GM23338 (cell line): ENCODE data around the gene VPS37C. TPM values are rescaled to one million over a fixed set of nuclear protein-coding genes. Genes with fewer than 3 reads are reported as not detected.

Experiments
- ATAC-seq: fragments of 200-7000 bp; cut with Tn5 transposase; 3 replicates; pipeline ENCODE4 v1.9.1; 2020
- DNase-seq: peaks from one replicate; pipeline ENCODE4 v3.0.0-alpha.2; 2015; ENCODE audit warnings: low spot score
- H2AFZ ChIP-seq: fragments of 200-600 bp; sonication (generic); 2 replicates; pipeline ENCODE4 v1.8.0; 2016; ENCODE audit warnings: antibody characterized with exemption, mild to moderate bottlenecking, moderate library complexity
- H3F3A ChIP-seq: fragments of 200-600 bp; sonication (generic); replicated peaks from 2 replicates; pipeline ENCODE4 v1.8.0; 2017; ENCODE audit warnings: antibody characterized with exemption, mixed run types, low read depth
- H3K27ac ChIP-seq: fragments of 200-600 bp; sonication (generic); 2 replicates; pipeline ENCODE4 v1.6.1; 2016; ENCODE audit warnings: low read depth
- H3K27me3 ChIP-seq: fragments of 200-600 bp; sonication (generic); 2 replicates; pipeline ENCODE4 v1.8.0; 2016; ENCODE audit warnings: mild to moderate bottlenecking, mixed run types, moderate library complexity; ENCODE audit not compliant: insufficient read depth
- H3K36me3 ChIP-seq: fragments of 200-600 bp; sonication (generic); 2 replicates; pipeline ENCODE4 v1.8.0; 2016; ENCODE audit warnings: mild to moderate bottlenecking; ENCODE audit not compliant: insufficient read depth
- H3K4me1 ChIP-seq: fragments of 200-600 bp; sonication (generic); 2 replicates; pipeline ENCODE4 v1.8.0; 2016; ENCODE audit warnings: mild to moderate bottlenecking, moderate library complexity; ENCODE audit not compliant: insufficient read depth
- H3K4me2 ChIP-seq: fragments of 200-600 bp; sonication (generic); 2 replicates; pipeline ENCODE4 v1.7.1; 2017; ENCODE audit warnings: mixed run types
- H3K4me3 ChIP-seq: fragments of 200-600 bp; sonication (generic); 2 replicates; pipeline ENCODE4 v1.6.1; 2016; ENCODE audit warnings: mixed run types
- H3K79me2 ChIP-seq: fragments of 200-600 bp; sonication (generic); replicated peaks from 2 replicates; pipeline ENCODE4 v1.8.0; 2017; ENCODE audit warnings: mild to moderate bottlenecking; ENCODE audit not compliant: insufficient read depth
- H3K9me2 ChIP-seq: fragments of 200-600 bp; sonication (generic); 2 replicates; pipeline ENCODE4 v1.8.0; 2017; ENCODE audit not compliant: insufficient read depth
- H4K20me1 ChIP-seq: fragments of 200-600 bp; sonication (generic); replicated peaks from 2 replicates; pipeline ENCODE4 v1.8.0; 2017; ENCODE audit warnings: mild to moderate bottlenecking; ENCODE audit not compliant: insufficient read depth
- H3K27ac Mint-ChIP-seq: 2 replicates; pipeline ENCODE4 v1.8.0; 2020; ENCODE audit warnings: inconsistent platforms, mild to moderate bottlenecking, moderate library complexity, mixed read lengths
- H3K27me3 Mint-ChIP-seq: 3 replicates; pipeline ENCODE4 v1.8.0; 2022; ENCODE audit warnings: low read depth, mild to moderate bottlenecking, moderate library complexity, mixed read lengths, inconsistent platforms; ENCODE audit not compliant: insufficient read depth, poor library complexity
- H3K36me3 Mint-ChIP-seq: 3 replicates; pipeline ENCODE4 v1.8.0; 2021; ENCODE audit warnings: low read depth, mild to moderate bottlenecking, inconsistent platforms, moderate library complexity, mixed read lengths
- H3K4me1 Mint-ChIP-seq: 3 replicates; pipeline ENCODE4 v1.8.0; 2020; ENCODE audit warnings: mild to moderate bottlenecking, inconsistent platforms, mixed read lengths
- H3K4me3 Mint-ChIP-seq: 3 replicates; pipeline ENCODE4 v1.8.0; 2021; ENCODE audit warnings: moderate library complexity, mild to moderate bottlenecking, inconsistent platforms, mixed read lengths
- H3K9me3 Mint-ChIP-seq: 3 replicates; pipeline ENCODE4 v1.8.0; 2020; ENCODE audit warnings: moderate library complexity, mild to moderate bottlenecking, inconsistent platforms, mixed read lengths
- CREB1 ChIP-seq: fragments of 250-450 bp; sonication (Bioruptor Pico); IDR thresholded peaks from 2 replicates; pipeline ENCODE4 v1.5.0; 2020; ENCODE audit warnings: low read depth, mild to moderate bottlenecking, moderate library complexity
- EZH2 ChIP-seq: fragments of 200-600 bp; sonication (generic); IDR thresholded peaks from one replicate; pipeline ENCODE4 v1.8.0; 2017; ENCODE audit warnings: antibody characterized with exemption, mild to moderate bottlenecking, low read depth; ENCODE audit not compliant: unreplicated experiment
- EZH2phosphoT487 ChIP-seq: fragments of 200-600 bp; sonication (generic); IDR thresholded peaks from one replicate; pipeline ENCODE4 v1.8.1; 2018; ENCODE audit warnings: antibody characterized with exemption; ENCODE audit not compliant: unreplicated experiment
- JUNB ChIP-seq: IDR thresholded peaks from one replicate; pipeline ENCODE4 v1.6.1; 2016; ENCODE audit warnings: antibody characterized with exemption; ENCODE audit not compliant: unreplicated experiment
- NANOG ChIP-seq: IDR thresholded peaks from 2 replicates; pipeline ENCODE4 v1.6.1; 2016; ENCODE audit warnings: antibody characterized with exemption, borderline replicate concordance
- POLR2AphosphoS5 ChIP-seq: IDR thresholded peaks from 2 replicates; pipeline ENCODE4 v1.6.1; 2016; ENCODE audit warnings: antibody characterized with exemption, low read depth
- STAT1 ChIP-seq: IDR thresholded peaks from one replicate; pipeline ENCODE4 v1.6.1; 2016; ENCODE audit warnings: antibody characterized with exemption; ENCODE audit not compliant: unreplicated experiment
- ZNF114 ChIP-seq: fragments of 250-450 bp; sonication (Bioruptor Pico); IDR thresholded peaks from 2 replicates; pipeline ENCODE4 v1.5.0; 2020; ENCODE audit warnings: mild to moderate bottlenecking, moderate library complexity
- ZNF331 ChIP-seq: fragments of 250-450 bp; sonication (Bioruptor Pico); IDR thresholded peaks from 2 replicates; pipeline ENCODE4 v1.5.0; 2020; ENCODE audit warnings: low read depth, mild to moderate bottlenecking, moderate library complexity
- polyA plus RNA-seq: library from polyadenylated mRNA; unstranded; fragments of >200 nt; fragmentation: Nextera tagmentation; extraction: Ambion mirVana; gene quantifications from 2 replicates; pipeline ENCODE4 v1.2.1, GENCODE V29; 2016
- total RNA-seq: library from RNA; depleted of rRNA; stranded (reverse); fragments of >200 nt; shearing (Covaris generic); gene quantifications from 2 replicates; pipeline ENCODE4 v1.2.3, GENCODE V29; 2014
- TF ChIP-seq, protein P1 (sequence below): fragments of 250-450 bp; sonication (Bioruptor Pico); IDR thresholded peaks from 2 replicates; pipeline ENCODE4 v1.5.0; 2020; ENCODE audit warnings: mild to moderate bottlenecking, moderate library complexity
- TF ChIP-seq, protein P2 (sequence below): IDR thresholded peaks from 2 replicates; pipeline ENCODE4 v1.6.1; 2016; ENCODE audit warnings: antibody characterized with exemption
- TF ChIP-seq, protein P3 (sequence below): IDR thresholded peaks from one replicate; pipeline ENCODE4 v1.6.1; 2018; ENCODE audit warnings: antibody characterized with exemption; ENCODE audit not compliant: unreplicated experiment
- TF ChIP-seq, protein P4 (sequence below), 2 experiments: fragments of 200-600 bp in 1 of 2; sonication (generic) in 1 of 2; conservative IDR thresholded peaks; 2 replicates each; pipeline versions ENCODE4 v1.5.1 to v1.6.1; 2016 to 2017; ENCODE audit warnings: antibody characterized with exemption in 2 of 2, low read depth in 2 of 2, mild to moderate bottlenecking in 2 of 2, moderate library complexity in 1 of 2

The VPS37C gene
- total and polyA plus RNA-seq, 2 experiments from 2014 or later = 8.8 to 19.4 TPM

DNA sequence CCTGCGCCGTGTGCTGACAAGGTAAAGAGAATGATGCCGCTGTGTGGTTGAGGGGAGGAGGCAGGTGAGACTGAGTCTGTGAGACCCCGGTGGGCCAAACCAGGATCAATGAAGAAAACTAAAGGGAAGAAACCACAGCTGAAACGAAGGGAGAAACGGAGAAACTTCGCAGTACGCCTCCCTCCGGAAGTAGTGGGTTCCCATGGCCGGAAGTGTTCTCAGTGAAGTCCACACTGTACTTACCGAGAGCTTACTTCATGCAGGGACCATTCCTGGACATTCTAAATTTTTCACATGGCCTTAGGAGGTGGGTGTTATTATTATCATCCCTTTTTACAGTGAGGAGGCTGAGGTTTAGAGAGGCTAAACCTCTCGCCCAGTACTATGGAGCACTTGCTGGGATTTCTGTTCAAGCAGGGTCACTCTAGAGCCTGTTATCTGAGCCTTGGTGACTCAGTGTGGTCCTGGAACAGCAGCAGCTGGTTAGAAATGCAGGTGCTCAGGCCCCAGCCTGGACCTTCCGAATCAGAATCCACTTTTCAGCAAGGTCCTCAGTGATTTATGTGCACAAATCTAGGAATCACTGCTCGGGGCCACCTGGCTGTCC lies 41.0 kb downstream of the VPS37C start:
- Histone ChIP-seq H3K79me2 (no peaks in the 10 kb centered on the region), H2AFZ (no peak overlapping the region; the same call in 1 of the 2 replicates), H3K4me2 (no peak overlapping the region), H3F3A (no peaks in the 10 kb centered on the region), H3K36me3 (no peaks in the 10 kb centered on the region), H3K9me2 (no peaks in the 10 kb centered on the region), H3K27ac (no peak overlapping the region), H3K4me3 (no peak overlapping the region), H3K4me1 (no peaks in the 10 kb centered on the region), H4K20me1 (no peaks in the 10 kb centered on the region), H3K27me3 (no peaks in the 10 kb centered on the region)
- Mint-ChIP-seq H3K4me3 (no peak overlapping the region), H3K27ac (no peak overlapping the region), H3K36me3 (no peaks in the 10 kb centered on the region), H3K4me1 (no peaks in the 10 kb centered on the region), H3K27me3 (no peaks in the 10 kb centered on the region), H3K9me3 (no peaks in the 10 kb centered on the region)
- TF ChIP-seq, protein P1, sequence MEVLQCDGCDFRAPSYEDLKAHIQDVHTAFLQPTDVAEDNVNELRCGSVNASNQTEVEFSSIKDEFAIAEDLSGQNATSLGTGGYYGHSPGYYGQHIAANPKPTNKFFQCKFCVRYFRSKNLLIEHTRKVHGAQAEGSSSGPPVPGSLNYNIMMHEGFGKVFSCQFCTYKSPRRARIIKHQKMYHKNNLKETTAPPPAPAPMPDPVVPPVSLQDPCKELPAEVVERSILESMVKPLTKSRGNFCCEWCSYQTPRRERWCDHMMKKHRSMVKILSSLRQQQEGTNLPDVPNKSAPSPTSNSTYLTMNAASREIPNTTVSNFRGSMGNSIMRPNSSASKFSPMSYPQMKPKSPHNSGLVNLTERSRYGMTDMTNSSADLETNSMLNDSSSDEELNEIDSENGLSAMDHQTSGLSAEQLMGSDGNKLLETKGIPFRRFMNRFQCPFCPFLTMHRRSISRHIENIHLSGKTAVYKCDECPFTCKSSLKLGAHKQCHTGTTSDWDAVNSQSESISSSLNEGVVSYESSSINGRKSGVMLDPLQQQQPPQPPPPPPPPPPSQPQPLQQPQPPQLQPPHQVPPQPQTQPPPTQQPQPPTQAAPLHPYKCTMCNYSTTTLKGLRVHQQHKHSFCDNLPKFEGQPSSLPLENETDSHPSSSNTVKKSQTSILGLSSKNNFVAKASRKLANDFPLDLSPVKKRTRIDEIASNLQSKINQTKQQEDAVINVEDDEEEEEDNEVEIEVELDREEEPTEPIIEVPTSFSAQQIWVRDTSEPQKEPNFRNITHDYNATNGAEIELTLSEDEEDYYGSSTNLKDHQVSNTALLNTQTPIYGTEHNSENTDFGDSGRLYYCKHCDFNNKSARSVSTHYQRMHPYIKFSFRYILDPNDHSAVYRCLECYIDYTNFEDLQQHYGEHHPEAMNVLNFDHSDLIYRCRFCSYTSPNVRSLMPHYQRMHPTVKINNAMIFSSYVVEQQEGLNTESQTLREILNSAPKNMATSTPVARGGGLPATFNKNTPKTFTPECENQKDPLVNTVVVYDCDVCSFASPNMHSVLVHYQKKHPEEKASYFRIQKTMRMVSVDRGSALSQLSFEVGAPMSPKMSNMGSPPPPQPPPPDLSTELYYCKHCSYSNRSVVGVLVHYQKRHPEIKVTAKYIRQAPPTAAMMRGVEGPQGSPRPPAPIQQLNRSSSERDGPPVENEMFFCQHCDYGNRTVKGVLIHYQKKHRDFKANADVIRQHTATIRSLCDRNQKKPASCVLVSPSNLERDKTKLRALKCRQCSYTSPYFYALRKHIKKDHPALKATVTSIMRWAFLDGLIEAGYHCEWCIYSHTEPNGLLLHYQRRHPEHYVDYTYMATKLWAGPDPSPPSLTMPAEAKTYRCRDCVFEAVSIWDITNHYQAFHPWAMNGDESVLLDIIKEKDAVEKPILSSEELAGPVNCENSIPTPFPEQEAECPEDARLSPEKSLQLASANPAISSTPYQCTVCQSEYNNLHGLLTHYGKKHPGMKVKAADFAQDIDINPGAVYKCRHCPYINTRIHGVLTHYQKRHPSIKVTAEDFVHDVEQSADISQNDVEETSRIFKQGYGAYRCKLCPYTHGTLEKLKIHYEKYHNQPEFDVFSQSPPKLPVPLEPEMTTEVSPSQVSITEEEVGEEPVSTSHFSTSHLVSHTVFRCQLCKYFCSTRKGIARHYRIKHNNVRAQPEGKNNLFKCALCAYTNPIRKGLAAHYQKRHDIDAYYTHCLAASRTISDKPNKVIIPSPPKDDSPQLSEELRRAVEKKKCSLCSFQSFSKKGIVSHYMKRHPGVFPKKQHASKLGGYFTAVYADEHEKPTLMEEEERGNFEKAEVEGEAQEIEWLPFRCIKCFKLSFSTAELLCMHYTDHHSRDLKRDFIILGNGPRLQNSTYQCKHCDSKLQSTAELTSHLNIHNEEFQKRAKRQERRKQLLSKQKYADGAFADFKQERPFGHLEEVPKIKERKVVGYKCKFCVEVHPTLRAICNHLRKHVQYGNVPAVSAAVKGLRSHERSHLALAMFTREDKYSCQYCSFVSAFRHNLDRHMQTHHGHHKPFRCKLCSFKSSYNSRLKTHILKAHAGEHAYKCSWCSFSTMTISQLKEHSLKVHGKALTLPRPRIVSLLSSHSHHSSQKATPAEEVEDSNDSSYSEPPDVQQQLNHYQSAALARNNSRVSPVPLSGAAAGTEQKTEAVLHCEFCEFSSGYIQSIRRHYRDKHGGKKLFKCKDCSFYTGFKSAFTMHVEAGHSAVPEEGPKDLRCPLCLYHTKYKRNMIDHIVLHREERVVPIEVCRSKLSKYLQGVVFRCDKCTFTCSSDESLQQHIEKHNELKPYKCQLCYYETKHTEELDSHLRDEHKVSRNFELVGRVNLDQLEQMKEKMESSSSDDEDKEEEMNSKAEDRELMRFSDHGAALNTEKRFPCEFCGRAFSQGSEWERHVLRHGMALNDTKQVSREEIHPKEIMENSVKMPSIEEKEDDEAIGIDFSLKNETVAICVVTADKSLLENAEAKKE (CRISPR knock-in tag) = no peak
- TF ChIP-seq, protein P2, sequence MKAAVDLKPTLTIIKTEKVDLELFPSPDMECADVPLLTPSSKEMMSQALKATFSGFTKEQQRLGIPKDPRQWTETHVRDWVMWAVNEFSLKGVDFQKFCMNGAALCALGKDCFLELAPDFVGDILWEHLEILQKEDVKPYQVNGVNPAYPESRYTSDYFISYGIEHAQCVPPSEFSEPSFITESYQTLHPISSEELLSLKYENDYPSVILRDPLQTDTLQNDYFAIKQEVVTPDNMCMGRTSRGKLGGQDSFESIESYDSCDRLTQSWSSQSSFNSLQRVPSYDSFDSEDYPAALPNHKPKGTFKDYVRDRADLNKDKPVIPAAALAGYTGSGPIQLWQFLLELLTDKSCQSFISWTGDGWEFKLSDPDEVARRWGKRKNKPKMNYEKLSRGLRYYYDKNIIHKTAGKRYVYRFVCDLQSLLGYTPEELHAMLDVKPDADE = no peak
- TF ChIP-seq CREB1 (CRISPR knock-in tag) (no peak), EZH2 (no peak), EZH2phosphoT487 (no peak), POLR2AphosphoS5 (no peak), JUNB (no peak), ZNF331 (CRISPR knock-in tag) (no peak), NANOG (no peak), STAT1 (no peak), ZNF114 (CRISPR knock-in tag) (no peak)
- TF ChIP-seq, protein P3, sequence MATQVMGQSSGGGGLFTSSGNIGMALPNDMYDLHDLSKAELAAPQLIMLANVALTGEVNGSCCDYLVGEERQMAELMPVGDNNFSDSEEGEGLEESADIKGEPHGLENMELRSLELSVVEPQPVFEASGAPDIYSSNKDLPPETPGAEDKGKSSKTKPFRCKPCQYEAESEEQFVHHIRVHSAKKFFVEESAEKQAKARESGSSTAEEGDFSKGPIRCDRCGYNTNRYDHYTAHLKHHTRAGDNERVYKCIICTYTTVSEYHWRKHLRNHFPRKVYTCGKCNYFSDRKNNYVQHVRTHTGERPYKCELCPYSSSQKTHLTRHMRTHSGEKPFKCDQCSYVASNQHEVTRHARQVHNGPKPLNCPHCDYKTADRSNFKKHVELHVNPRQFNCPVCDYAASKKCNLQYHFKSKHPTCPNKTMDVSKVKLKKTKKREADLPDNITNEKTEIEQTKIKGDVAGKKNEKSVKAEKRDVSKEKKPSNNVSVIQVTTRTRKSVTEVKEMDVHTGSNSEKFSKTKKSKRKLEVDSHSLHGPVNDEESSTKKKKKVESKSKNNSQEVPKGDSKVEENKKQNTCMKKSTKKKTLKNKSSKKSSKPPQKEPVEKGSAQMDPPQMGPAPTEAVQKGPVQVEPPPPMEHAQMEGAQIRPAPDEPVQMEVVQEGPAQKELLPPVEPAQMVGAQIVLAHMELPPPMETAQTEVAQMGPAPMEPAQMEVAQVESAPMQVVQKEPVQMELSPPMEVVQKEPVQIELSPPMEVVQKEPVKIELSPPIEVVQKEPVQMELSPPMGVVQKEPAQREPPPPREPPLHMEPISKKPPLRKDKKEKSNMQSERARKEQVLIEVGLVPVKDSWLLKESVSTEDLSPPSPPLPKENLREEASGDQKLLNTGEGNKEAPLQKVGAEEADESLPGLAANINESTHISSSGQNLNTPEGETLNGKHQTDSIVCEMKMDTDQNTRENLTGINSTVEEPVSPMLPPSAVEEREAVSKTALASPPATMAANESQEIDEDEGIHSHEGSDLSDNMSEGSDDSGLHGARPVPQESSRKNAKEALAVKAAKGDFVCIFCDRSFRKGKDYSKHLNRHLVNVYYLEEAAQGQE = no peak
- TF ChIP-seq, protein P4, sequence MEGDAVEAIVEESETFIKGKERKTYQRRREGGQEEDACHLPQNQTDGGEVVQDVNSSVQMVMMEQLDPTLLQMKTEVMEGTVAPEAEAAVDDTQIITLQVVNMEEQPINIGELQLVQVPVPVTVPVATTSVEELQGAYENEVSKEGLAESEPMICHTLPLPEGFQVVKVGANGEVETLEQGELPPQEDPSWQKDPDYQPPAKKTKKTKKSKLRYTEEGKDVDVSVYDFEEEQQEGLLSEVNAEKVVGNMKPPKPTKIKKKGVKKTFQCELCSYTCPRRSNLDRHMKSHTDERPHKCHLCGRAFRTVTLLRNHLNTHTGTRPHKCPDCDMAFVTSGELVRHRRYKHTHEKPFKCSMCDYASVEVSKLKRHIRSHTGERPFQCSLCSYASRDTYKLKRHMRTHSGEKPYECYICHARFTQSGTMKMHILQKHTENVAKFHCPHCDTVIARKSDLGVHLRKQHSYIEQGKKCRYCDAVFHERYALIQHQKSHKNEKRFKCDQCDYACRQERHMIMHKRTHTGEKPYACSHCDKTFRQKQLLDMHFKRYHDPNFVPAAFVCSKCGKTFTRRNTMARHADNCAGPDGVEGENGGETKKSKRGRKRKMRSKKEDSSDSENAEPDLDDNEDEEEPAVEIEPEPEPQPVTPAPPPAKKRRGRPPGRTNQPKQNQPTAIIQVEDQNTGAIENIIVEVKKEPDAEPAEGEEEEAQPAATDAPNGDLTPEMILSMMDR (conservative IDR thresholded peaks at IDR 0.05; ENCODE audit: low read depth in 2 of 2) = no peak
- ATAC-seq (no peak), DNase-seq (no peak)
